GM12878 (cell line): ENCODE measurements around the gene EEF1A2. TPM values are rescaled to one million over a fixed set of nuclear protein-coding genes. Genes with fewer than 3 reads are reported as not detected.

Experiments used
- E2F8 ChIP-seq: fragments of 450-650 bp; IDR thresholded peaks from 2 replicates; pipeline ENCODE4 v1.6.1; 2018; ENCODE audit warnings: mild to moderate bottlenecking, low read depth, moderate library complexity; ENCODE audit not compliant: partially characterized antibody
- HDAC6 ChIP-seq: fragments of 200-600 bp; sonication (generic); IDR thresholded peaks from one replicate; pipeline ENCODE4 v1.8.0; 2017; ENCODE audit warnings: antibody characterized with exemption; ENCODE audit not compliant: unreplicated experiment
- IRF4 ChIP-seq: IDR thresholded peaks from 2 replicates; pipeline ENCODE4 v1.6.1; 2011; ENCODE audit warnings: low read depth, low read length
- NBN ChIP-seq: fragments of 450-650 bp; IDR thresholded peaks from 2 replicates; pipeline ENCODE4 v1.6.1; 2016
- PAX8 ChIP-seq: fragments of 450-650 bp; IDR thresholded peaks from 2 replicates; pipeline ENCODE4 v1.6.1; 2017; ENCODE audit warnings: mild to moderate bottlenecking, moderate library complexity
- TBL1XR1 ChIP-seq: IDR thresholded peaks from 2 replicates; pipeline ENCODE4 v1.6.1; 2012; ENCODE audit warnings: low read depth, low read length, improper control_type of control experiment
- TCF7 ChIP-seq: IDR thresholded peaks from 2 replicates; pipeline ENCODE4 v1.6.1; 2014; ENCODE audit warnings: antibody characterized with exemption, borderline replicate concordance
- ZBTB4 ChIP-seq: fragments of 450-650 bp; formaldehyde crosslinking; IDR thresholded peaks from 2 replicates; pipeline ENCODE4 v1.4.0; 2022; ENCODE audit warnings: mild to moderate bottlenecking, moderate library complexity
- ZSCAN29 ChIP-seq: fragments of 450-650 bp; IDR thresholded peaks from 2 replicates; pipeline ENCODE4 v1.6.1; 2017; ENCODE audit warnings: mild to moderate bottlenecking, moderate library complexity
- polyA plus RNA-seq, 11 experiments: library from polyadenylated mRNA; depleted of rRNA in 4 of 11; unstranded in 6 of 11; stranded (reverse) in 5 of 11; fragments of >200 nt; fragmentation: Nextera tagmentation in 4 of 11; fragmentation: Illumina TruSeq in 1 of 11; extraction: Ambion mirVana in 4 of 11; extraction: Trizol in 1 of 11; gene quantifications; 1 replicate in 1 of 11; 2 replicates in 10 of 11; pipeline versions ENCODE4 v1.2.1 to v1.2.3, GENCODE V29; 2011 to 2016; ENCODE audit warnings: inconsistent platforms in 2 of 11, missing spikeins in 2 of 11, low read depth in 1 of 11
- total RNA-seq, 4 experiments: library from RNA; depleted of rRNA in 3 of 4; stranded (reverse); fragments of >200 nt in 3 of 4; fragmentation: Illumina TruSeq in 1 of 4; extraction: Trizol in 1 of 4; gene quantifications; 2 replicates each; pipeline versions ENCODE4 v1.2.1 to v1.2.3, GENCODE V29; 2013 to 2021

Gene EEF1A2
- total and polyA plus RNA-seq, 10 of the 15 experiments (the other 5 are each of a cell fraction or from before 2014, with no cell fraction given), result 0.56 TPM; not detected in 9

- TF ChIP-seq HDAC6 (no peak), ZBTB4 (CRISPR knock-in tag) (no peak), TCF7 (no peak), ZSCAN29 (no peak), IRF4 (no peak), E2F8 (no peak), PAX8 (no peak), TBL1XR1 (no peak), NBN (no peak)
These were observed 27.2 kb downstream of the EEF1A2 start (continued) for GRCh38 chr20:63471717-63471980.
